HEK293 (cell line): ENCODE measurements around the gene RABIF.

Experiments
- BCL11B ChIP-seq: fragments of 450-650 bp; formaldehyde crosslinking; IDR thresholded peaks from 2 replicates; pipeline ENCODE4 v1.5.1; 2016; ENCODE audit warnings: low read depth, missing biosample characterization, missing genetic modification characterization
- IKZF3 ChIP-seq: fragments of 450-650 bp; IDR thresholded peaks from 2 replicates; pipeline ENCODE4 v1.5.0; 2018; ENCODE audit warnings: missing biosample characterization, mild to moderate bottlenecking, missing genetic modification characterization, moderate library complexity
- KLF7 ChIP-seq: fragments of 450-650 bp; formaldehyde crosslinking; IDR thresholded peaks from 2 replicates; pipeline ENCODE4 v1.5.1; 2016; ENCODE audit warnings: missing biosample characterization, missing genetic modification characterization, borderline replicate concordance
- MYNN ChIP-seq: fragments of 450-650 bp; formaldehyde crosslinking; IDR thresholded peaks from 2 replicates; pipeline ENCODE4 v1.5.1; 2016; ENCODE audit warnings: missing biosample characterization, missing genetic modification characterization, borderline replicate concordance
- REST ChIP-seq: fragments of 450-650 bp; formaldehyde crosslinking; IDR thresholded peaks from 2 replicates; pipeline ENCODE4 v1.5.1; 2016; ENCODE audit warnings: missing biosample characterization, missing genetic modification characterization
- WT1 ChIP-seq: fragments of 450-650 bp; formaldehyde crosslinking; IDR thresholded peaks from 2 replicates; pipeline ENCODE4 v1.5.1; 2016; ENCODE audit warnings: missing biosample characterization, missing genetic modification characterization
- ZBTB21 ChIP-seq: fragments of 450-650 bp; formaldehyde crosslinking; IDR thresholded peaks from 2 replicates; pipeline ENCODE4 v1.5.1; 2017; ENCODE audit warnings: missing biosample characterization, missing genetic modification characterization
- ZBTB7A ChIP-seq: fragments of 450-650 bp; formaldehyde crosslinking; IDR thresholded peaks from 2 replicates; pipeline ENCODE4 v1.5.1; 2016; ENCODE audit warnings: low read depth, missing biosample characterization, missing genetic modification characterization
- ZFP37 ChIP-seq: fragments of 450-650 bp; formaldehyde crosslinking; IDR thresholded peaks from 2 replicates; pipeline ENCODE4 v1.5.1; 2016; ENCODE audit warnings: missing biosample characterization, missing genetic modification characterization
- ZFP69B ChIP-seq: fragments of 450-650 bp; formaldehyde crosslinking; IDR thresholded peaks from 2 replicates; pipeline ENCODE4 v1.5.1; 2016; ENCODE audit warnings: missing biosample characterization, missing genetic modification characterization
- ZIC2 ChIP-seq: fragments of 450-650 bp; formaldehyde crosslinking; IDR thresholded peaks from 2 replicates; pipeline ENCODE4 v1.5.1; 2016; ENCODE audit warnings: missing biosample characterization, missing genetic modification characterization
- ZNF112 ChIP-seq: fragments of 450-650 bp; formaldehyde crosslinking; IDR thresholded peaks from 2 replicates; pipeline ENCODE4 v1.5.0; 2017; ENCODE audit warnings: missing biosample characterization, missing genetic modification characterization
- ZNF169 ChIP-seq: fragments of 450-650 bp; formaldehyde crosslinking; IDR thresholded peaks from 2 replicates; pipeline ENCODE4 v1.5.1; 2016; ENCODE audit warnings: missing biosample characterization, missing genetic modification characterization
- ZNF362 ChIP-seq: fragments of 450-650 bp; formaldehyde crosslinking; IDR thresholded peaks from 2 replicates; pipeline ENCODE4 v1.5.1; 2016; ENCODE audit warnings: missing biosample characterization, missing genetic modification characterization
- ZNF391 ChIP-seq: fragments of 450-650 bp; formaldehyde crosslinking; IDR thresholded peaks from 2 replicates; pipeline ENCODE4 v1.5.1; 2016; ENCODE audit warnings: low read depth, missing biosample characterization, missing genetic modification characterization, borderline replicate concordance
- ZNF416 ChIP-seq: fragments of 450-650 bp; formaldehyde crosslinking; IDR thresholded peaks from 2 replicates; pipeline ENCODE4 v1.5.1; 2016; ENCODE audit warnings: missing biosample characterization, missing genetic modification characterization
- ZNF449 ChIP-seq: fragments of 450-650 bp; formaldehyde crosslinking; IDR thresholded peaks from 2 replicates; pipeline ENCODE4 v1.5.1; 2017; ENCODE audit warnings: missing biosample characterization, mild to moderate bottlenecking, missing genetic modification characterization, moderate library complexity
- ZNF513 ChIP-seq: fragments of 450-650 bp; IDR thresholded peaks from 2 replicates; pipeline ENCODE4 v1.5.1; 2018; ENCODE audit warnings: missing biosample characterization, missing genetic modification characterization
- ZNF529 ChIP-seq: fragments of 450-650 bp; formaldehyde crosslinking; IDR thresholded peaks from 2 replicates; pipeline ENCODE4 v1.5.1; 2017; ENCODE audit warnings: missing genetic modification characterization, missing biosample characterization; ENCODE audit not compliant: insufficient replicate concordance
- ZNF561 ChIP-seq: fragments of 450-650 bp; IDR thresholded peaks from 2 replicates; pipeline ENCODE4 v1.5.1; 2018; ENCODE audit warnings: missing biosample characterization, missing genetic modification characterization, borderline replicate concordance
- ZNF610 ChIP-seq: fragments of 450-650 bp; formaldehyde crosslinking; IDR thresholded peaks from 2 replicates; pipeline ENCODE4 v1.5.1; 2016; ENCODE audit warnings: missing biosample characterization, missing genetic modification characterization, borderline replicate concordance
- ZNF624 ChIP-seq: fragments of 450-650 bp; formaldehyde crosslinking; IDR thresholded peaks from 2 replicates; pipeline ENCODE4 v1.5.1; 2017; ENCODE audit warnings: missing biosample characterization, missing genetic modification characterization
- ZNF701 ChIP-seq: fragments of 450-650 bp; formaldehyde crosslinking; IDR thresholded peaks from 2 replicates; pipeline ENCODE4 v1.5.1; 2016; ENCODE audit warnings: missing biosample characterization, missing genetic modification characterization
- ZNF76 ChIP-seq: fragments of 450-650 bp; formaldehyde crosslinking; IDR thresholded peaks from 2 replicates; pipeline ENCODE4; 2016; ENCODE audit warnings: low read depth, missing biosample characterization, missing genetic modification characterization, borderline replicate concordance
- ZNF792 ChIP-seq: fragments of 450-650 bp; formaldehyde crosslinking; IDR thresholded peaks from 2 replicates; pipeline ENCODE4 v1.5.1; 2016; ENCODE audit warnings: missing biosample characterization, missing genetic modification characterization
- ZNF830 ChIP-seq: fragments of 450-650 bp; IDR thresholded peaks from 2 replicates; pipeline ENCODE4 v1.5.0; 2018; ENCODE audit warnings: missing biosample characterization, missing genetic modification characterization, low read depth, mild to moderate bottlenecking, moderate library complexity
- TF ChIP-seq, protein P1 (sequence below): fragments of 450-650 bp; formaldehyde crosslinking; IDR thresholded peaks from 2 replicates; pipeline ENCODE4 v1.5.1; 2016; ENCODE audit warnings: missing biosample characterization, missing genetic modification characterization
- TF ChIP-seq, protein P2 (sequence below): fragments of 450-650 bp; formaldehyde crosslinking; IDR thresholded peaks from 2 replicates; pipeline ENCODE4 v1.5.1; 2017; ENCODE audit warnings: missing biosample characterization, missing genetic modification characterization

Gene RABIF

DNA sequence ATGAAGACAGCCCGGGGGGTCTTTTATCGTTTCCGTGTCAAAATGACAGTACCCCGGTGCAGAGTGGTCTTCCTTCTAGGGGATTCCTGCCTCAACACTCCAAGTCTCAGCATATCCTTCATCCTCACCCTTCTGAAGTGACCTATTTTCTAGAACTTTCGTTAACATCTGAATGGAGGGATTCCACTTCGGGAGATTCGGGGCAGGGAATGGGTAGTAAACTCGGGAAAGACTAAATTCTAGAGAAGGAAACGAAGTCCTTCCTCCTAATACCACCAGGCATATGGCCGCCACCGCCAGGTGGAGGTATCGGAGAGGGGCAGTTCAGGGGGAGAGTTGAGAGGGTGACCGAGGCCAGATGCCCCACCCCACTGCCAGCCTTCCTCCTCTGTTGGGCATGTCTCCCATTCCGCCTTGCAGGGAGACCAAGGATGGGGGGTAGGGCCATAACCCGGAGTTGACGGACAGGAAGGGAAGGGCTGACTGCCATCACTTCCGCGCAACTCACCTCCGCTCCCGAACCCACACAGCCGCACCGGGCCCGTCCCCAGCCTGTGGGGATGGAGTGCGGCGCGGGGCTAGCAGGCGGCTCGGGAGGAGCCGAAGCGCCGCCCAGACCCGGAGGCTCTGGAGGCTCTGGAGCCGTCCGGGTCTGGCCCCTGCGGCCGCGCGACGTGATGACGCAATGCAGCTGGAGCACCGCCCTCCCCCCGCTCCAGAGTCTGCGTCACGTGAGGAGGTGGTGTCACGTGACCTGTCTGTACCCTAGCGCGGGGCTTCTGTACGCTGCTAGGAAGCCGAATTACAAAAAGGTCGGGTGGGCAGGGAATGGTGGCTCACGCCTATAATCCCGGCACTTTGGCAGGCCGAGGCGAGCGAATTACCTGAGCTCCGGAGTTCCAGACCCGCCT is 37.9 kb upstream of the RABIF start, which contains the start of gene KLHL12 (continued):
- TF ChIP-seq WT1 (tag by site-specific recombination) (peak; percentile 70), MYNN (no peak), ZNF112 (tag by site-specific recombination) (no peak), BCL11B (0 out of 2 replicates have a peak, but pooled peaks have one; percentile 42), ZBTB21 (tag by site-specific recombination) (peak; percentile 94), ZNF610 (tag by site-specific recombination) (peak; percentile 78; the same call in 1 of the 2 replicates), ZNF169 (tag by site-specific recombination) (no peak), ZNF362 (tag by site-specific recombination) (peak; percentile 99; the same call in 1 of the 2 replicates), ZIC2 (peak; percentile 32), ZNF416 (tag by site-specific recombination) (no peak), ZFP69B (peak; percentile 70), ZNF561 (peak; percentile 90), ZFP37 (tag by site-specific recombination) (peak; percentile 93), ZNF76 (tag by site-specific recombination) (peak; percentile 87), ZNF624 (tag by site-specific recombination) (no peak), ZNF529 (tag by site-specific recombination) (no peak), REST (tag by site-specific recombination) (no peak), ZNF792 (tag by site-specific recombination) (peak; percentile 47; the same call in 1 of the 2 replicates), KLF7 (peak; percentile 64; the same call in 1 of the 2 replicates), ZNF701 (tag by site-specific recombination) (no peak), IKZF3 (tag by site-specific recombination) (peak; percentile 94), ZNF830 (no peak), ZBTB7A (tag by site-specific recombination) (0 out of 2 replicates have a peak, but pooled peaks have one; percentile 46), ZNF391 (tag by site-specific recombination) (peak; percentile 84; the same call in 1 of the 2 replicates), ZNF449 (tag by site-specific recombination) (peak; percentile 90), ZNF513 (peak; percentile 32)
- TF ChIP-seq, protein P1, sequence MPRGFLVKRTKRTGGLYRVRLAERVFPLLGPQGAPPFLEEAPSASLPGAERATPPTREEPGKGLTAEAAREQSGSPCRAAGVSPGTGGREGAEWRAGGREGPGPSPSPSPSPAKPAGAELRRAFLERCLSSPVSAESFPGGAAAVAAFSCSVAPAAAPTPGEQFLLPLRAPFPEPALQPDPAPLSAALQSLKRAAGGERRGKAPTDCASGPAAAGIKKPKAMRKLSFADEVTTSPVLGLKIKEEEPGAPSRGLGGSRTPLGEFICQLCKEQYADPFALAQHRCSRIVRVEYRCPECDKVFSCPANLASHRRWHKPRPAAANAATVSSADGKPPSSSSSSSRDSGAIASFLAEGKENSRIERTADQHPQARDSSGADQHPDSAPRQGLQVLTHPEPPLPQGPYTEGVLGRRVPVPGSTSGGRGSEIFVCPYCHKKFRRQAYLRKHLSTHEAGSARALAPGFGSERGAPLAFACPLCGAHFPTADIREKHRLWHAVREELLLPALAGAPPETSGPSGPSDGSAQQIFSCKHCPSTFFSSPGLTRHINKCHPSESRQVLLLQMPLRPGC (tag by site-specific recombination) = peak; percentile 70
- TF ChIP-seq, protein P2, sequence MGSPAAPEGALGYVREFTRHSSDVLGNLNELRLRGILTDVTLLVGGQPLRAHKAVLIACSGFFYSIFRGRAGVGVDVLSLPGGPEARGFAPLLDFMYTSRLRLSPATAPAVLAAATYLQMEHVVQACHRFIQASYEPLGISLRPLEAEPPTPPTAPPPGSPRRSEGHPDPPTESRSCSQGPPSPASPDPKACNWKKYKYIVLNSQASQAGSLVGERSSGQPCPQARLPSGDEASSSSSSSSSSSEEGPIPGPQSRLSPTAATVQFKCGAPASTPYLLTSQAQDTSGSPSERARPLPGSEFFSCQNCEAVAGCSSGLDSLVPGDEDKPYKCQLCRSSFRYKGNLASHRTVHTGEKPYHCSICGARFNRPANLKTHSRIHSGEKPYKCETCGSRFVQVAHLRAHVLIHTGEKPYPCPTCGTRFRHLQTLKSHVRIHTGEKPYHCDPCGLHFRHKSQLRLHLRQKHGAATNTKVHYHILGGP = peak; percentile 57; the same call in 1 of the 2 replicates
